GM19025 (cell line): ENCODE data around the gene ARMC12.

Experiments used
- ATAC-seq: cut with Tn5 transposase; IDR thresholded peaks from one replicate; pipeline ENCODE4 v1.9.1; 2021; ENCODE audit warnings: mild to moderate bottlenecking, low read depth, moderate library complexity; ENCODE audit not compliant: unreplicated experiment

ARMC12 gene

DNA sequence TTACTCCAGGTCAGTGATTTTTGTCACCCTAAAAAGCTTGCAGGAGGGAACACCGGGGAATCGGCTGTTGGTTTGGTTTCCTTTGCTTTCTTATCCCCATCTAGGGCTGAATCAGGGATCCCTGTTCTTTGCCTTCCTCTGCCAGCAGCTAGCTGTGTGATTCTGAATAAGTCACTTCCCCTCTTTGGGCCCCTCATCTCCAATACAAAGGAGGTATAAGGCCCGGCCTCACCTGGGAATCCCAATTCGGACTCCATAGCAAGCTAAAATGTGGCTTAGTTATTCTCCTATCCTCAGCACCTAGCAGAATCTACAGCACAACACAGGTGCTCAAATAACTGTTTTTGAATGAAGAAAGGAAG, 18.5 kb upstream of the ARMC12 start:
- ATAC-seq = no peak

DNA sequence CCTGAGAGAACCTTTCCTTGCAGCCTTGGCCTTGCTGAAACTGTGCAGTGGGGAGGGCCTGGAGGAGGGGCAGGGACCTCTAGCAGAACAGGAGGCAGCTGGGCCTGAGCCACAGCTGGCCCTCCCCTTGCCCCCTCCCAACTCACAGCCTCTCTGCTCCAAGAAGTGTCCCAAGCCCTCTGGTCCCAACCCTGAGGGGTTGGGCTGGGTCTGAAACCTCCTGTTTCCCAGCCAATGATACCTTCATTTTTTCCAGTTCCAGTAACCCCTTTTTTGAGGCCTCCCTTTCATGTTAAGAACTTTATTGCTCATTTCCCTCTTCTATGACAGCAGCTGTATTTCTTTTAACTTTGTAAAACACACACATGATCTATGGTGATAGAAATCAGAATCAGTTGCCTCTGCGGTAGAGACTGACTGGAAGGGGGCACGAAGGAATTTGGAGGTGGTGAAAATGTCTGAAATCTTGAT, 17.9 kb upstream of the ARMC12 start:
- ATAC-seq = no peak

DNA sequence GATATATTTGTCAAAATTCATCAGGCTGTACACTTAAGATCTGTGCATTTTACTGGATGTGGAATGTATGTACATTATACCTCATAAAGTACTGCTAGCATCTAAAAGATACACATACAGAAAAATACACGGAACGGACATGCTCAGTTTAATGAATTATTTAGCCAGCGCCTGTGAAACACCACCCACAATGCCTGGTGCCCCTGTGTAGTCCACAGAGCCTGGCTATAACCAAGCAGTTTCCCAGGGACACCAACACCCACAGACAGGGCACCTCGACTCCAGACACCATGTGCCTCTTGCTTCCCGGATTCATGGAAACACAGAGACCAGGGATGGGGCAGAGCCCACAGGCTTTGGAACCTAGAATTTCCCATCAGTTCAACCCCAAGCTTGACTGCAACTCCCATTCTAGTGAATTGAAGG, 17.4 kb upstream of the ARMC12 start:
- ATAC-seq = peak; percentile 18

DNA sequence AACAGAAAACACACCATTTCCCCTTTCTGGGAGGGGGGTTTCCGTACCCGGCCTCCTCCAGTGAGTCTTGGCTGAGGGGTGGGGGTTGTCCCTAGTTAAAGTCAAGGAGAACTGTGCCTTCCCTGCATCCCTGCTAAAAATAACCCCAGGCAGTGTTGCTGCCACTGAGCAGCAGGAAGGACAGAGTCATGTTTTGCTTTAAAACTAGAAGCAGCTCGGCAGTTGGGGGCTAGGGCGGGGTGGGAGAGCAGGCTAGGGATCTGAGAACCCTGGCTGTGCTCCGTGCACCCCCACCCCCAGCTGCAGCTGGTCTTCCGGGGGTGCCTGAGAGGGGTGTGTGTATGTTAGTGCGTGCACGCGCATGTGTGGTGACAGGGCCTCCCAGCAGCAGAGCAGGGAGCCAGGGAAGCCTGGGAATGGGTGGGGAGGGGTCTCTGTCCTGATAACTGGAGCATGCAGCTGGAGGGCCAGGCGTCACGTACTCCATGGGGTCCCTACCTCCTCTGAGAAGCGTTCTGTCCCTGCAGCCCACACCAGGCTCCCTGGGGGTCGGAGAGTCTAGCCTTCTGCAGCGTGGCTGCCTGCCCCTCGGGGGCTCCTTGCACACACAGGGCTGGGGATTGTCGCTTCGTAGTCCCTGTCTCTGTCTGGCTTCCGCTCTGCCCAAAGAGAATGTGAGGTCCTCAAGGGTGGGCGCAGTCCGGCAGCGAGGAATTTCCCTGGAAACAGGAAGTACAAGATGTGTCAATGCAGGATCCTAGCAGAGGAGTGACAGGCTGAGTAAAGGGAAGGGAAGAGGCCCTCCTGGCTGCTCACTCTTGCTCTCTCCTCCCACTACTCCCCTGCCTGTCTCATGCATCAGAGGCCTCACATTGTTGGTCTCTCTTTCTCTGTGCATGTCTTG, 16.8 kb upstream of the ARMC12 start:
- peak; percentile 62 for ATAC-seq

GRCh38 chr6:35722121-35722761, 14.6 kb upstream of the ARMC12 start:
- no peak for ATAC-seq

- ATAC-seq = no peak
Observed at GRCh38 chr6:35723587-35723986, 13.2 kb upstream of the ARMC12 start.

- ATAC-seq = no peak
Observed at GRCh38 chr6:35724059-35724458, 12.8 kb upstream of the ARMC12 start.

DNA sequence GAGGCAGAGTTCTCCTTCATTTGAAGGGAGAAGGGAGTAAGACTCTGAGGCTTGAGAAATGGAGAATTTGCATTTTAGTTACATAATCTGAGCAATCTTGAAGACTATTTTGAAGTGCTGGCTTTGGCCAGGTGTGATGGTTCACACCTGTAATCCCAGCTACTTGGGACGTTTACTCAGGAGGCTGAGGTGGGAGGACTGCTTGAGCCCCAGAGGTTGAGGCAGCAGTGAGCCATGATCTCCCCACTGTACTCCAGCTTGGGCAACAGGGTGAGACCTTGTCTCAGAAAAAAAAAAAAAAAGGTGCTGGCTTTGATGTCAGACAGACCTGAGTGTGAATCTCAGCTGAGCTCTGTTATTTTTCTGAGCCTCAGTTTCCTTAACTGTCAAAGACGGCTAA, 12.4 kb upstream of the ARMC12 start:
- ATAC-seq = no peak

DNA sequence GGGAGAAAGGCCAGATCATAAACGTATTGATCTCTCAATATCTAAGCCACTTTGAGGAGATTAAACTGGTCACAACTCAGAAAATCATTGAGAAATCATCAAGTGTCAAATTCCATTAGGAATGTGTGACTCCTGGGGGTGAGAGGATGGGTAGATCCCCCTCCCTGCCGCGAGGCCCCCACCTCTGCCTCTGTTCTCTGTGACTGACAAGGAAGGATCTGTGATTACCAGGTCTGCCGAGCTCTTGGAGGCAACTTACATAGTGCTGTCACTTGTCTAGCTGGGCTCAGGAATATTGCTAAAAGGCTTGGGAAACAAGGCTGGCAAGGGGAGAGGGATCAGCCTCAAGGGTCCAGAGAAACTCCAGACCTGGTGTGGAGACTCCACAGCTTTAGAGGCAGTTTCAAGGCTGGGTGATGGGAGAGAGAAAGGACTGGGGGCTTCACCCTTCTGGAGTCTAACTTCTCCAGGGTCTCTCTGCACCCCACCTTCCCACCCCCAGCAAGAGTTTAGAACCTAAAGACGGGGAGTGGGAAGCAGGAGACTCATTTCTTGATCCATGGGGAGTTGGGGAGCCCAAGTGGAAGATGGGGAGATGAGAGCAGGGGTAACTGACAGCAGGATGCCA, 11.6 kb upstream of the ARMC12 start:
- no peak for ATAC-seq

DNA sequence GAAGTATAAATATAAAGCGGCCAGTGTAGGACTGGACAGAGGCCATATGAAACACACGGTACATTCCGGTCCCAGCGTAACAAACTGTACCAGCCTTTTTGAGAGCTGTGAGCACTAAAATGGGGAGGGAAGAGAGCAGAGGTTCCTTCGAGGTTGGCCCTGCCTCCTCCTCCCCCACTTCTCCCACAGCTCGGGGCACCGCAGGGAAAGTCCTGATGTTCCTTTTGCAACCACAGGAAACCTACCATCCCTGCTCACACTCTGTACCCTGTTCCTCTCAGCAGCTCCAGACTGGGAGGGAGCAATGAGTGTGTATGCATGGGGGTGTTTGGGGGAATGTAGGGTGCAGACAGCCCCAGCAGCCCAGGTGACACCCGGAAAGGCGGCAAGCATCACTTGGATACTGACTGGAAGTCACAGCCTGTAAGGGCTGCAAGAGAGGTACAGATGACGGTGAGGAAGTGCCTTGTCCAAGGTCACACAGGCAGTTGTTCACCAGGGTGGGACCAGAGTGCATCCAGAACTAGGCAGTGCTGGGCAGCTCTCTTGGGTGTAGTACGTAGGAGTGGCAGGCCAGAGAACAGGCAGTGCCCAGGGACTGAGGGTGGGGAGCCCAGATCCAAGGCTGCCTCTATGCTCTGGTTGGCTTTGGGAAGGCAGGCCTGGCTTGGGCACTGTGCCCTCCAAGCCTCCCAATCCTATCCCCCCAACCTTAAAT, 11.0 kb upstream of the ARMC12 start:
- no peak for ATAC-seq

GRCh38 chr6:35727231-35727934, 9.4 kb upstream of the ARMC12 start:
- ATAC-seq = peak; percentile 7

- ATAC-seq = peak; percentile 34
Observed at GRCh38 chr6:35727935-35728682, 8.7 kb upstream of the ARMC12 start.

- no peak for ATAC-seq
Observed at GRCh38 chr6:35728683-35729678, 7.9 kb upstream of the ARMC12 start.

GRCh38 chr6:35729722-35730121, 7.1 kb upstream of the ARMC12 start:
- ATAC-seq = no peak

DNA sequence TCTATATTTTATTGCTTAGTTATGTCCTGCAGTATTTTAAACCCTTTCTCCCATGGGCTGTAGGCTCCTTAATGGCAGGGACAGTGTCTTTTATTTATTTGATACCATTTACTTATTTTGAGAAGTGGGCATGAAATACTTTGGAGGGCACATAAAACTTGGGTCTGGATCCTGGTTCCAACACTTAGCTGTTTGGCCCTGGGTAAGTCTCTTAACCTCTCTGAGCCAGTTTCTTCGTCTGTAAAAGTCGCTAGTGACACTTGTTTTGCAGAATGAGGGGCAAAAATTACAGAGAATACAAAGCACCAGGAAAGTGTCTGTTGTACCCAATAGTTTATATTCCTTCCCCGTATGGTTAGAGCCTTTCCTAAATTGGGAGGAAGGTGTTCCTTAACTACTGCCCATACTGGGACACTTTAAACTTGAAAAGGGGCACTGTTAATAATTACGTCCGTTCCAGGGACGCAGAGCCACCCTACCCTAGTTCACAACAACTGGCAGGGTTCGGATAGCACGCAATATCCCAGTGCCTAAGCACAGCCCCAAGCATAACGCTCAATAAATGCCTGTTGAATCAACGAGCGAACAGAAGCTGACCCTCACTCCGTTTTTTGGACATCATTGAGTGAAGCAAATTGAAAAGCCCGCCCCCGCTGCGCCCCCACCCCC, 6.0 kb upstream of the ARMC12 start:
- ATAC-seq = no peak

DNA sequence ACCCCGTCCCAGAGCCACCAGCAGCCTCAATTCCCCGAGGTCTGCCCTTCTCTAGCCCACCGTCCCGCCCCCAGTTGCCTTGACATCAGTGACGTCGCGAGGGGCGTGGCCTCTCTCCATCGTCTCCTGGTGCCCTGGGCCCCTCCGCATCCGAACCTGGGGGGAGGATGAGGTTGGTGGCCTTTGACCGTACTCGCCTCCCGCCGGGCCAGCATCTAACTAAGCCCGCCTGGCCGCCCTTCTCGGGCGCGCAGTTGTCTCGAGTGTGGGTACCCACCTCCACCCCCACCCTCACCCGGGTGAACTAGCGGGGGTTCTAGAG, 5.5 kb upstream of the ARMC12 start:
- peak; percentile 42 for ATAC-seq

GRCh38 chr6:35731736-35732532, 4.9 kb upstream of the ARMC12 start:
- peak; percentile 44 for ATAC-seq
